Immature natural killer cell (primary cell): Measurements from ENCODE around the gene NANOGP8. TPM values are rescaled to one million over a fixed set of nuclear protein-coding genes. Genes with fewer than 3 reads are reported as not detected.

ENCODE experiments used
- DNase-seq, 3 donors: peaks; one replicate each; pipeline ENCODE4 v3.0.0; 2022; ENCODE audit warnings: mixed read lengths in 1 of 3
- H3K27ac Mint-ChIP-seq, 6 donors: one replicate each; pipeline ENCODE4 v1.8.0; 2020; ENCODE audit warnings: mixed read lengths in 6 of 6, mild to moderate bottlenecking in 5 of 6, inconsistent platforms in 4 of 6, moderate library complexity in 3 of 6
- H3K27me3 Mint-ChIP-seq, 3 donors: one replicate each; pipeline ENCODE4 v1.8.0; 2020 to 2021; ENCODE audit warnings: low read depth in 3 of 3, mild to moderate bottlenecking in 3 of 3, mixed read lengths in 3 of 3, moderate library complexity in 3 of 3, inconsistent platforms in 1 of 3
- H3K36me3 Mint-ChIP-seq, 3 donors: one replicate each; pipeline ENCODE4 v1.8.0; 2020; ENCODE audit warnings: mixed read lengths in 3 of 3, inconsistent platforms in 2 of 3, mild to moderate bottlenecking in 2 of 3
- H3K4me1 Mint-ChIP-seq, 2 donors: one replicate each; pipeline ENCODE4 v1.8.0; 2020; ENCODE audit warnings: inconsistent platforms in 2 of 2, mild to moderate bottlenecking in 2 of 2, mixed read lengths in 2 of 2, moderate library complexity in 1 of 2
- H3K4me3 Mint-ChIP-seq, 5 donors: one replicate each; pipeline ENCODE4 v1.8.0; 2020; ENCODE audit warnings: mild to moderate bottlenecking in 5 of 5, mixed read lengths in 5 of 5, inconsistent platforms in 3 of 5, moderate library complexity in 3 of 5
- H3K9me3 Mint-ChIP-seq, 6 donors: one replicate each; pipeline ENCODE4 v1.8.0; 2020; ENCODE audit warnings: mild to moderate bottlenecking in 6 of 6, mixed read lengths in 6 of 6, inconsistent platforms in 4 of 6, moderate library complexity in 3 of 6
- polyA plus RNA-seq, 3 donors: library from polyadenylated mRNA; unstranded; fragments of 300-500 nt; fragmentation: Illumina TruSeq; gene quantifications; one replicate each; pipeline ENCODE4 v1.2.3, GENCODE V29; 2021

Gene NANOGP8
- polyA plus RNA-seq, 3 donors from 2014 or later = not detected

DNA sequence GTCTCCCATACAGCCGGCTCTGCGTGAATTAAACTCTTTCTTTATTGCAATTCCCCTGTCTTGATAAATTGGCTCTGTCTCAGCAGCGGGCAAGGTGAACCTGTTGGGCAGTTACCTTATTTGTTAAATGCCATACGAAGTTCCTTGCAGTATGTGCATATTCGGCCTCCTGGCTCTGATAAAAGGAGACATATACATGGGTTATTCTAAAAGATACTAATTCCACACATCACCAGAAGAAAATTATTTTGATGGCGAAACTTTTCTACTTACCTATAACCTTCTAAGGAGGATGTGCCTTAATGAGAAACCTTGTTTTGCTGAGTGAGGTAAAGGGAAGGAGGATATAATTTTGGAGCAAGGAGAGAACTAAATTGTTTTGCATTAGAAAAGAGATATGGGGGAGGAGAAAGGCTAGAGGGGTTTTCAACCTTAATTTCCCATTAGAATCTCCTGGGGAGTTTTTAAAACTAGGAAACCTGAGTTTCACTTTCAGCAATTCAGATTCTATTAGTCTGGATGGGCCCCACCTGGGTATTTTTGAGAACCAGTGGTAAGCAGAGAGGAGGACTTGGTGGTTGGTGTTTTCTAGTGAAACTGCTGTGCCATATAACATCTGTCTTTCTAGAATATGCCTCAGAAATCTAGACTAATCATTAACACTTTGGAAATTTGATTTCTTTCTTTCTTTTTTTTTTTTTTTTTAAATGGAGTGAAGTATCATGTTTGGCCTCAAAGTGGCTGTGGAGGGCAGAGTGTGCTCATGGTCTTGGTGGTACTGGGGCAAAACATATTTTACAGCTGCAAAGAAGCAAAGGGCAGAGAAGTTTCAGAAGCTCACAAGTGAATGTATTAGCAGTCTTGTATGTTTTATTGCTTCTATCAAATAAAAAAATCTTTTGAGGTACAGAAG is 23.0 kb downstream of the NANOGP8 start:
- Mint-ChIP-seq H3K27me3 (peaks cover 1 to 3% (median 1%) of the 10 kb centered on the region in 3 donors), H3K4me3 (no peak overlapping the region), H3K27ac (no peak overlapping the region), H3K9me3 (peaks cover 0 to under 1% (median 0%) of the 10 kb centered on the region in 6 donors), H3K36me3 (no peaks in the 10 kb centered on the region), H3K4me1 (no peaks in the 10 kb centered on the region)
- no peak for DNase-seq

DNA sequence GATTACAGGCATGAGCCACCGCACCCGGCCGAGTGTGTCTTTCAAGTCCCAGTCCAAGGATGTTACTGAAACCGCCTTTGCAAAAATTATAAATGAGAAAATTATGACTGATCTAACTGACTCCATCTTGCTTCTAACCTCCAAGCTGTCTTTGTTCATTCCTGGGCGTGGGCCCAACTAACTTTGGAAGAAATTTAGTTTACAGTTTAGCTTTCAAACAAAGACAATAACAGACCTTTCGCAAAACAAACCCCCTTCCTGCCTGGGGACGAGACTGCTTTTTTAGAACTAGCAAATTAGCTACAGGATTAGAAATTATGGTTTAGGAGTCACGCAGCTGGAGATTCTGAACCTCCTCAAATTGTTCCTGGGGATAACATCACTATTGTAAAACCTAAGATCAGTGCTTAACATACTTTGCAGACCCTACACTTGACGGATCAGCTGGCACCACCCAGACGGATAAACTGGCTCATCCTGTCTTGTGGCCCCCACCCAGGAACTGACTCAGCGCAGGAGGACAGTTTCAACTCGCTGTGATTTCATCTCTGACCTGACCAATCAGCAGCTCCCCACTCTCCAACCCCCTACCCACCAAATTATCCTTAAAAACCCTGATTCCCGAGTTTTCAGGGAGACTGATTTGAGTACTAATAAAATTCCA is 23.8 kb downstream of the NANOGP8 start:
- DNase-seq = no peak
- no peaks in the 10 kb centered on the region for H3K4me1 Mint-ChIP-seq
- H3K9me3 Mint-ChIP-seq = no peaks in the 10 kb centered on the region
- H3K27ac Mint-ChIP-seq = no peak overlapping the region
- peaks cover 1 to 3% (median 1%) of the 10 kb centered on the region in 3 donors for H3K27me3 Mint-ChIP-seq
- no peaks in the 10 kb centered on the region for H3K36me3 Mint-ChIP-seq
- no peak overlapping the region for H3K4me3 Mint-ChIP-seq

GRCh38 chr15:35060591-35060990 is 24.5 kb downstream of the NANOGP8 start:
- no peak overlapping the region for H3K27ac Mint-ChIP-seq
- peaks cover 1 to 3% (median 1%) of the 10 kb centered on the region in 3 donors for H3K27me3 Mint-ChIP-seq
- no peaks in the 10 kb centered on the region for H3K4me1 Mint-ChIP-seq
- H3K4me3 Mint-ChIP-seq = no peak overlapping the region
- H3K36me3 Mint-ChIP-seq = no peaks in the 10 kb centered on the region
- no peak for DNase-seq
- no peaks in the 10 kb centered on the region for H3K9me3 Mint-ChIP-seq

GRCh38 chr15:35058534-35059054 is 26.5 kb downstream of the NANOGP8 start:
- DNase-seq = no peak
- no peak overlapping the region for H3K4me3 Mint-ChIP-seq
- H3K4me1 Mint-ChIP-seq = no peaks in the 10 kb centered on the region
- H3K36me3 Mint-ChIP-seq = no peaks in the 10 kb centered on the region
- H3K27me3 Mint-ChIP-seq = peaks cover 1 to 3% (median 3%) of the 10 kb centered on the region in 3 donors
- no peak overlapping the region for H3K27ac Mint-ChIP-seq
- H3K9me3 Mint-ChIP-seq = peaks cover 0 to 3% (median 0%) of the 10 kb centered on the region in 6 donors

DNA sequence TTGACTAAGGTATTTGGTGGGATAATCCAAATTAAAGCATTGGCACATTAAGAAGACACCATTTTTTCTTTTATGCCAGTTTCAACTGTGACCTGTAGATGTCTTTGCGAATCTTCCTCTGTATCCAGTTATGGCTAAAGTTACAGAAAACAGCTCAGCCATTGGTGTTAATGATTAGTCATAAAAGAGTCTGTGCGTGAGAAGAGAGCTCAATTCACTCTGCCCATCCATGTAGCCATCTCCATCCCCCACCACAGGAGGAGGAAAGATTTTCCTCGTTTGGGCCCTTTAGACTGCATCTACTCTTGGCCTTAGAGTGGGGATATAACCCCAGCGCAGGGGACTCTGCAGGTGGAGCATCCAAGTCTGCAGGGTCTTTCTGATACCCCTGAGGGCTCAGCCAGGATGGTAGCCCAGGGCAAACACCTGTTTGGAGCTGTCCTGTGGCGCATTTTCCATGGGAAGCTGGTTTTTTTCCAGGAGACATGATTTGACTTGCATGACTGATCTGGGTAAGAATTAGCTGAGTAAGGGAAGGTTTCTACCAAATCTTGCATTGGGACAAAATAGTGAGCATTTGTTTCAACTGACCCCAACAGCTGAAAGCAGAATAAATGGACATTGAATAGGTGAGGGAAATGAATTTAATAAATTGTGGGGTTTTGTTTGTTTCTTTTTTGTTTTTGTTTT is 29.5 kb downstream of the NANOGP8 start:
- Mint-ChIP-seq H3K36me3 (no peaks in the 10 kb centered on the region), H3K4me1 (no peaks in the 10 kb centered on the region), H3K4me3 (no peak overlapping the region), H3K27ac (no peak overlapping the region), H3K9me3 (peaks cover 0 to 3% (median 0%) of the 10 kb centered on the region in 6 donors), H3K27me3 (peaks cover 0 to 3% (median 3%) of the 10 kb centered on the region in 3 donors)
- no peak for DNase-seq

DNA sequence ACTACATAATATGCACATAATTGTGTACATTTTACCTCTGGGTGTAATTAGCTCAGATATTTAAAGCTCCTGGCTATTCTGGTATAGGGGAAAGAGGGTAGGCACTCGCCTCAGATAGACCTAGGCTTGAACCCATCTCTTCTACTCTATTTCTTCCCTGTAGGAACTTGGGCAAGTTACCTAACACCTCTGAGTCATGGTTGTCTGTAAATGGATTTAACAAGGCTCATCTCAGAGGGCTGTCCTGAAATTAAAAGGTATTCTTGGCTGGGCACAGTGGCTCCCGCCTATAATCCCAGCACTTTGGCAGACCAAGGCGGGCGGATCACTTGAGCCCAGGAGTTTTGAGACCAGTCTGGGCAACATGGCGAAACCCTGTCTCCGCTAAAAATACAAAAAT is 30.7 kb downstream of the NANOGP8 start:
- Mint-ChIP-seq H3K27me3 (peaks cover 0 to 3% (median 3%) of the 10 kb centered on the region in 3 donors), H3K27ac (no peak overlapping the region), H3K9me3 (peaks cover 0 to 3% (median 0%) of the 10 kb centered on the region in 6 donors), H3K36me3 (no peaks in the 10 kb centered on the region), H3K4me3 (no peak overlapping the region), H3K4me1 (no peaks in the 10 kb centered on the region)
- DNase-seq = no peak

GRCh38 chr15:35047996-35048395 is 37.1 kb downstream of the NANOGP8 start:
- Mint-ChIP-seq H3K9me3 (no peaks in the 10 kb centered on the region), H3K4me3 (no peak overlapping the region), H3K27me3 (peaks cover 0 to 2% (median 0%) of the 10 kb centered on the region in 3 donors), H3K4me1 (no peaks in the 10 kb centered on the region), H3K36me3 (no peaks in the 10 kb centered on the region), H3K27ac (no peak overlapping the region)
- no peak for DNase-seq

GRCh38 chr15:35047528-35047927 is 37.6 kb downstream of the NANOGP8 start:
- Mint-ChIP-seq H3K4me1 (no peaks in the 10 kb centered on the region), H3K27me3 (peaks cover 0 to 2% (median 0%) of the 10 kb centered on the region in 3 donors), H3K27ac (no peak overlapping the region), H3K4me3 (no peak overlapping the region), H3K36me3 (no peaks in the 10 kb centered on the region), H3K9me3 (no peaks in the 10 kb centered on the region)
- no peak for DNase-seq

GRCh38 chr15:35043373-35044095 is 41.6 kb downstream of the NANOGP8 start:
- H3K4me3 Mint-ChIP-seq = no peak overlapping the region
- no peak for DNase-seq
- peaks cover 0 to 2% (median 0%) of the 10 kb centered on the region in 3 donors for H3K27me3 Mint-ChIP-seq
- peak overlapping the region in 1 of 6 donors; percentile 3 for H3K27ac Mint-ChIP-seq
- no peaks in the 10 kb centered on the region for H3K36me3 Mint-ChIP-seq
- no peaks in the 10 kb centered on the region for H3K4me1 Mint-ChIP-seq
- H3K9me3 Mint-ChIP-seq = no peaks in the 10 kb centered on the region

GRCh38 chr15:35040339-35041255 is 44.5 kb downstream of the NANOGP8 start:
- H3K4me1 Mint-ChIP-seq = no peaks in the 10 kb centered on the region
- H3K9me3 Mint-ChIP-seq = no peaks in the 10 kb centered on the region
- H3K36me3 Mint-ChIP-seq = no peaks in the 10 kb centered on the region
- peaks cover 0 to 2% (median 0%) of the 10 kb centered on the region in 3 donors for H3K27me3 Mint-ChIP-seq
- DNase-seq = no peak
- no peak overlapping the region for H3K27ac Mint-ChIP-seq
- no peak overlapping the region for H3K4me3 Mint-ChIP-seq

DNA sequence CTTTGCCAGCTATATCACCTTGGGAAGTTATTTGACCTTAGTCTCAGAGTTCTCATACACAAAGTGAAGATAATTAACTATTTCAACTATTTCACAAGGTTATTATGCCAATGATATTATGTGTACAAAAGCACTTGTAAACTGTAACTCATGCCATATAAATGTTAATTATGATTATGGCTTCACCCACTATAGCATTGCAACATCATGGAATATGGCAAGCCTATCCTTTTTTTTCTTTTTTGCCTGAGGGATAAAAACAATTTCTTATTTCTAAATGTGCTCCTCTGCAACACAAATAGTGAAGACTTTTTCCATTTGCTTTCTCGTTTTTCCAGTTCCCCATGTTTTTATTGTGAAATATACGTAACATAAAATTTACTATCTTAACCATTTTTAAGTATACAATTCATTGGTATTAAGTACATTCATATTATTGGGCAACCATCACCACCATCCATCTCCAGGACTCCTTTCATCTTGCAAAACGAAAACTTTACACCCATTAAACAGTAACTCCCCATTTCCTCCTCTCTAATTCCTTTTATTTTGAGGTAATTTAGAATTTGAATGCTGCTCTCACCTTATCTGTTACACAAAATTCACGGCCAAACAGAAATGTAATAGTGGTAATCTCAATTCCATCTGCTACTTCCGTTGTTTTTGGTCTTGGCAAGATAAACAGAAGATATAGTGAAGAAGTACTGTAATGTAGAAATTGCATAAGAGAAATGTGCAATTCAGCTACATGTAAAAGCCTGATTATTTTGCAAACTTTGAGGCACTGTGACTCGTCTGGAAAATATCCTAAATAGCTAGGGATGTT is 46.3 kb downstream of the NANOGP8 start:
- Mint-ChIP-seq H3K4me1 (no peaks in the 10 kb centered on the region), H3K9me3 (no peaks in the 10 kb centered on the region), H3K36me3 (no peaks in the 10 kb centered on the region), H3K27ac (no peak overlapping the region), H3K27me3 (peaks cover 0 to 2% (median 0%) of the 10 kb centered on the region in 3 donors), H3K4me3 (no peak overlapping the region)
- no peak for DNase-seq
